ENCODE results near the gene ASTN2. TPM values are rescaled to one million over a fixed set of nuclear protein-coding genes. Genes with fewer than 3 reads are reported as not detected.

ASTN2 gene
- total RNA-seq, 4 donors from 2014 or later: 3.3 to 10.2 (median 6.3) TPM

GRCh38 chr9:117050007-117050406 lies 364.9 kb downstream of the ASTN2 start:
- no peak overlapping the region for H3K4me3 ChIP-seq
- TF ChIP-seq CTCF (IDR thresholded peaks at IDR 0.05) (no peak), POLR2A (IDR thresholded peaks at IDR 0.05) (no peak)
- no peaks in the 10 kb centered on the region for H3K27me3 ChIP-seq
- no peak overlapping the region for H3K27ac ChIP-seq
- no peaks in the 10 kb centered on the region for H3K9me3 ChIP-seq
- no peaks in the 10 kb centered on the region for H3K4me1 ChIP-seq
- DNase-seq: no peak
- no peaks in the 10 kb centered on the region for H3K36me3 ChIP-seq

- Histone ChIP-seq H3K27ac (no peak overlapping the region), H3K36me3 (no peaks in the 10 kb centered on the region), H3K4me1 (no peaks in the 10 kb centered on the region), H3K27me3 (no peaks in the 10 kb centered on the region), H3K4me3 (no peak overlapping the region), H3K9me3 (no peaks in the 10 kb centered on the region)
- DNase-seq: no peak
- TF ChIP-seq POLR2A (IDR thresholded peaks at IDR 0.05): no peak
- TF ChIP-seq CTCF (IDR thresholded peaks at IDR 0.05): no peak
Measured at GRCh38 chr9:117046666-117047327, 368.1 kb downstream of the ASTN2 start.

GRCh38 chr9:117044241-117044640 lies 370.6 kb downstream of the ASTN2 start:
- H3K27me3 ChIP-seq: no peaks in the 10 kb centered on the region
- no peaks in the 10 kb centered on the region for H3K9me3 ChIP-seq
- no peak overlapping the region for H3K27ac ChIP-seq
- H3K36me3 ChIP-seq: no peaks in the 10 kb centered on the region
- no peak overlapping the region for H3K4me3 ChIP-seq
- TF ChIP-seq POLR2A (IDR thresholded peaks at IDR 0.05): no peak
- no peak for TF ChIP-seq CTCF (IDR thresholded peaks at IDR 0.05)
- no peak for DNase-seq
- H3K4me1 ChIP-seq: no peaks in the 10 kb centered on the region

GRCh38 chr9:117043159-117043558 lies 371.7 kb downstream of the ASTN2 start:
- H3K27ac ChIP-seq: no peak overlapping the region
- no peaks in the 10 kb centered on the region for H3K27me3 ChIP-seq
- TF ChIP-seq POLR2A (IDR thresholded peaks at IDR 0.05) (no peak), CTCF (IDR thresholded peaks at IDR 0.05) (no peak)
- H3K4me3 ChIP-seq: no peak overlapping the region
- no peaks in the 10 kb centered on the region for H3K36me3 ChIP-seq
- H3K9me3 ChIP-seq: no peaks in the 10 kb centered on the region
- H3K4me1 ChIP-seq: no peaks in the 10 kb centered on the region
- no peak for DNase-seq

GRCh38 chr9:117035546-117035945 lies 379.3 kb downstream of the ASTN2 start:
- Histone ChIP-seq H3K4me1 (no peaks in the 10 kb centered on the region), H3K27ac (no peak overlapping the region), H3K36me3 (no peaks in the 10 kb centered on the region), H3K4me3 (no peak overlapping the region), H3K27me3 (no peaks in the 10 kb centered on the region), H3K9me3 (no peaks in the 10 kb centered on the region)
- TF ChIP-seq POLR2A (IDR thresholded peaks at IDR 0.05) (no peak), CTCF (IDR thresholded peaks at IDR 0.05) (no peak)
- no peak for DNase-seq

GRCh38 chr9:117034866-117035265 lies 380.0 kb downstream of the ASTN2 start:
- H3K9me3 ChIP-seq: no peaks in the 10 kb centered on the region
- DNase-seq: no peak
- H3K36me3 ChIP-seq: no peaks in the 10 kb centered on the region
- H3K4me3 ChIP-seq: no peak overlapping the region
- no peak for TF ChIP-seq POLR2A (IDR thresholded peaks at IDR 0.05)
- no peak for TF ChIP-seq CTCF (IDR thresholded peaks at IDR 0.05)
- no peaks in the 10 kb centered on the region for H3K27me3 ChIP-seq
- no peaks in the 10 kb centered on the region for H3K4me1 ChIP-seq
- no peak overlapping the region for H3K27ac ChIP-seq

Measured in Peyer's patch (tissue), 4 donors.